Activated CD4-positive, alpha-beta T cell treated with anti-CD3 and anti-CD28 coated beads, Interleukin-2, amount 10 ng/mL, durations not matched to agents 7 days and 5 days (primary cell): ENCODE data around the gene SETBP1. TPM values are rescaled to one million over a fixed set of nuclear protein-coding genes. Genes with fewer than 3 reads are reported as not detected.

Source experiments
- CTCF ChIA-PET: fragments of 350-600 bp; sonication (Branson Sonifier 250); formaldehyde crosslinking; loops from one replicate; lab custom pipeline; 2021; ENCODE audit warnings: antibody characterized with exemption; lab: Charles Lee
- POLR2A ChIA-PET: fragments of 350-600 bp; sonication (Branson Sonifier 250); formaldehyde crosslinking; loops from one replicate; lab custom pipeline; 2021; ENCODE audit warnings: antibody characterized with exemption; lab: Charles Lee
- DNase-seq: peaks from one replicate; pipeline ENCODE4 v3.0.0-alpha.2; 2020
- H3K27ac Mint-ChIP-seq: one replicate; pipeline ENCODE4 v1.8.0; 2021; ENCODE audit warnings: mild to moderate bottlenecking, moderate library complexity, mixed read lengths
- H3K27me3 Mint-ChIP-seq: one replicate; pipeline ENCODE4 v1.8.0; 2021; ENCODE audit warnings: mixed read lengths
- H3K36me3 Mint-ChIP-seq: one replicate; pipeline ENCODE4 v1.8.0; 2021; ENCODE audit warnings: low read depth, mixed read lengths
- H3K4me1 Mint-ChIP-seq: one replicate; pipeline ENCODE4 v1.8.0; 2021; ENCODE audit warnings: mixed read lengths
- H3K4me3 Mint-ChIP-seq: one replicate; pipeline ENCODE4 v1.8.0; 2021; ENCODE audit warnings: mild to moderate bottlenecking, moderate library complexity, mixed read lengths
- H3K9me3 Mint-ChIP-seq: one replicate; pipeline ENCODE4 v1.8.0; 2021; ENCODE audit warnings: mixed read lengths
- total RNA-seq, 2 experiments: library from RNA; stranded (reverse); gene quantifications; one replicate each; pipeline ENCODE4 v1.2.3, GENCODE V29; 2021

The SETBP1 gene
- total RNA-seq, 2 experiments from 2014 or later = 3.7 to 4.4 TPM

DNA sequence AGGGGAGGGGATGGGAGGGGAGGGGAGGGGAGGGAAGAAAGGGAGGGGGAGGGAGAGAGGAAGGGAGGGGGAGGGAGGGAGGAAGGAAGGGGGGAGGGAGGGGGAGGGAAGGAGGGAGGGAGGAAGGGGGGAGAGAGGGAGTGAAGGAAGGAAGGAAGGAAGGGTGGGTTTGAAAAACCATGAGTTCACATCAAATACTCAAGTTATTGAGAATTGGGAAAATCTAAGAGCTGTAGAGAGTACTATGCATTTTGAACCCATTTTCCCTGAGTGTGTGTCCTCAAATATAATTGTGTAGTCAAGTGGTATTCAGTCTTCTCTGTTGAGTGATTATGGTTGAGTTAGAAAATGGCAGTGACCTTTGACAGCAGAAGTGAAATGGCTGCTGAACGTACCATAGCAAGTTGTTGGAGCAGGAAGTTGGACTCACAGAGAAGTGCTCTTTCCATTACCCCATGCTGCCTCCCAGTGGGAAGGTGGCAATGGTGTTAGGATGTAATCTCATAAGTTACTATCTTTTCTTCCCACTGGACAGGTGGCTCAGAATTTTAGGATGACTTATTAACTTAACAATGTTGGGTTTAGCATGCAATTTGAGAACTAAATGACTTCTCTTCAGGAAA lies 214.6 kb downstream of the SETBP1 start:
- Mint-ChIP-seq H3K27ac (no peak overlapping the region), H3K27me3 (peaks cover 2% of the 10 kb centered on the region), H3K4me3 (no peak overlapping the region), H3K4me1 (peaks cover 14% of the 10 kb centered on the region), H3K36me3 (no peaks in the 10 kb centered on the region), H3K9me3 (peaks cover 10% of the 10 kb centered on the region)
- ChIA-PET CTCF (interaction anchor here (0.7 kb wide), 1 partner anchor 9 kb away, joined by 3 read pairs; no protein-coding TSS in a partner anchor), POLR2A (no interaction called here)
- peak; percentile 17 for DNase-seq

DNA sequence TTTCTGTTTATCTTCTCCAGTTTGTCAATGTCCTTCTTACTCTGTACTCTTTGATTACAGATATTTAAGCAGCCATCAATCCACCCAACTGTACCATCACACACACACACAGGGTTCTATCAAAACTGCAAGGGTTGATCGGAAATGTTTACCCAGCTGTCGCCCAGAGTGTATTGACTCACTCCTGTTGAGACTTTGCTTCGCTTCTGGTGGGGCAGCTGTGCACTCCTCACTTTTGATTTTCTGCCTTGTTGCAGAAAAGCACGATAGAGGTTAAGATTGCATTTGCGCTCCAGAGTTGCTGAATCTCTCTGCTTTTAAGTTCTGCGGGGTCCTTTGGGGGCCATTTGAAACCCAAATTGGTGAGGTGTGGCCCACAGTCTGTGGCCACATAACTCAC lies 216.2 kb downstream of the SETBP1 start:
- no peak overlapping the region for H3K27ac Mint-ChIP-seq
- ChIA-PET CTCF (no interaction called here), POLR2A (no interaction called here)
- no peak for DNase-seq
- no peaks in the 10 kb centered on the region for H3K36me3 Mint-ChIP-seq
- H3K9me3 Mint-ChIP-seq = peaks cover under 1% of the 10 kb centered on the region
- H3K4me3 Mint-ChIP-seq = no peak overlapping the region
- peaks cover 14% of the 10 kb centered on the region for H3K4me1 Mint-ChIP-seq
- H3K27me3 Mint-ChIP-seq = peaks cover 3% of the 10 kb centered on the region

DNA sequence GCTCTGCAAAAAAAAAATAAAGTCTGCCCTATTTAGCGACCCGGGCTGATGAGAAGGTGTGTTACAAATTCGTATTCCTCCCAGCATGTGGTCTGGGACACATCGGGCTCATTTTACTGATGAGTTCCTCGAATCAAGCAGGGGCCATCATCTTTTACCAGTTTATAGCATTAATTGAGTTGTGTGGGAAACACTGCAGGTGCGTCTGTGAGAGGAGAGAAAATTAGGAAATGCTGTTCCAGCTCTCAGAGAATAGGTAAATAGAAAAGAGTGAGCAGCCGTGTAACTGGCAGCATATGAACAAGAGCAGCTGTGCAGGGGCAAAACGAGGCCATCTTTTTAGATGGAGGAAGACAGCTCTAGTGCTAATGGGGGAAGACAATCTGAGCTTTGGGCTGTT lies 216.7 kb downstream of the SETBP1 start:
- Mint-ChIP-seq H3K9me3 (no peaks in the 10 kb centered on the region), H3K36me3 (no peaks in the 10 kb centered on the region), H3K27ac (no peak overlapping the region), H3K4me1 (peaks cover 14% of the 10 kb centered on the region), H3K27me3 (peaks cover 3% of the 10 kb centered on the region), H3K4me3 (no peak overlapping the region)
- ChIA-PET POLR2A (no interaction called here), CTCF (no interaction called here)
- DNase-seq = no peak

DNA sequence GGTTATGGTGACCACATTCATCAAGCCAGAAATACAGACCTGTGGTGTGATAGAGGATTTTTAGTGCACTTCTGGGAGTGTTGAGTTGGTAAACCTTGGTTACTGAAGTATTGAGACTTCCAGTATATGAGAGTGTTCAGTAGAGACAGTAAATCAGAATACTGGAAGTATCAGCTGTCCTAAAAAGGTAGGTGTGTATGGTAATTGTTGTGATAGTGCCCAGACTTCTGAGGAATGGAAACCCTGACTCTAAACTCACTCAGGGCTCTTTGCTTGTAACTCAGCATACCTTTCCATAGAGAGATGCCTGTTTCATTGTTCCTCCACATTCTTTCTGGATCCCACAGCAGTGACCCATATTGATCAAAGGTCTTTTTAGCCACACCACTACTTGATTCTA lies 217.1 kb downstream of the SETBP1 start:
- peaks cover 3% of the 10 kb centered on the region for H3K27me3 Mint-ChIP-seq
- peaks cover 14% of the 10 kb centered on the region for H3K4me1 Mint-ChIP-seq
- no peak for DNase-seq
- no peak overlapping the region for H3K27ac Mint-ChIP-seq
- ChIA-PET CTCF (no interaction called here), POLR2A (no interaction called here)
- H3K4me3 Mint-ChIP-seq = no peak overlapping the region
- no peaks in the 10 kb centered on the region for H3K9me3 Mint-ChIP-seq
- no peaks in the 10 kb centered on the region for H3K36me3 Mint-ChIP-seq

DNA sequence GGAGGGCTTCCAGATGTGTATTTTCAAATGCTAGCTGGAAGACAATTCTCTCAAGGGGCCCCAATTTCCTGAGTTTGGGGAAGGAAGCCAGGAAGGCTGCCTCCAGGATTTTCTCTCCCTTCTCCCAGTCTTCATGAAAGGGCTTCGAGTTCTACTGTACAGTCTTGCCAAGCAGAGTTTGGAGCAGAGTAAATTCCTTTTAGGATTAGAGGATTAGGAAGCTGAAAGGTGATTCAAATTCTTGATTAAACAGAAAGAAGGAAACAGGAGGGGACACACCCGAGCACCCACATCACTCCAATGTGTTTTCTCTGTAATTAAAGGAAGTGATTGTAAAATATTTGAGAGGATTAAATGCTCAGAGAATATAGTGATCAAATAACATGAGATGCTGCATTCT lies 217.8 kb downstream of the SETBP1 start:
- ChIA-PET CTCF (no interaction called here), POLR2A (no interaction called here)
- peaks cover 13% of the 10 kb centered on the region for H3K4me1 Mint-ChIP-seq
- DNase-seq = no peak
- no peak overlapping the region for H3K4me3 Mint-ChIP-seq
- peaks cover 9% of the 10 kb centered on the region for H3K27me3 Mint-ChIP-seq
- H3K27ac Mint-ChIP-seq = no peak overlapping the region
- no peaks in the 10 kb centered on the region for H3K9me3 Mint-ChIP-seq
- H3K36me3 Mint-ChIP-seq = no peaks in the 10 kb centered on the region

DNA sequence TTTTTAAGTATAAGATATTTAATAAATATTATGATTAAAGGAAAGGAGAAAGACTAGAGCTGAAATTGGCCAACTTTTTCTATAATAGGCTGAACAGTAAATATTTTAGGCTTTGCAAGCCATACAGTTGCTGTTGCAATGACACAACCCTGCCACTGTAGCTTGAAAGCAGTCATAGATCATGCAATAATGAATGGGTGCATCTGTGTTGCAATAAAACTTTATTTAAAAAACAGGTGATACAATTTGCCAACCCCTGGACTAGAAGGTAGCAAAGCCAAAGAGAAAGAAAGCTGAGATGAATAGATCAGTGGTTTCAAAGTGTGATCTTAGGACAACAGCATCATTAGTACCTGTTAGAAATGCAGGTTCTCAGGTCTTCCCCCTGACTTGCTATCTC lies 219.1 kb downstream of the SETBP1 start:
- H3K27me3 Mint-ChIP-seq = peaks cover 14% of the 10 kb centered on the region
- no peaks in the 10 kb centered on the region for H3K9me3 Mint-ChIP-seq
- ChIA-PET POLR2A (no interaction called here), CTCF (interaction anchor here (1.7 kb wide), 1 partner anchor 12 kb away, joined by 6 read pairs; no protein-coding TSS in a partner anchor)
- peaks cover 7% of the 10 kb centered on the region for H3K4me1 Mint-ChIP-seq
- no peaks in the 10 kb centered on the region for H3K36me3 Mint-ChIP-seq
- no peak for DNase-seq
- no peak overlapping the region for H3K27ac Mint-ChIP-seq
- H3K4me3 Mint-ChIP-seq = no peak overlapping the region

DNA sequence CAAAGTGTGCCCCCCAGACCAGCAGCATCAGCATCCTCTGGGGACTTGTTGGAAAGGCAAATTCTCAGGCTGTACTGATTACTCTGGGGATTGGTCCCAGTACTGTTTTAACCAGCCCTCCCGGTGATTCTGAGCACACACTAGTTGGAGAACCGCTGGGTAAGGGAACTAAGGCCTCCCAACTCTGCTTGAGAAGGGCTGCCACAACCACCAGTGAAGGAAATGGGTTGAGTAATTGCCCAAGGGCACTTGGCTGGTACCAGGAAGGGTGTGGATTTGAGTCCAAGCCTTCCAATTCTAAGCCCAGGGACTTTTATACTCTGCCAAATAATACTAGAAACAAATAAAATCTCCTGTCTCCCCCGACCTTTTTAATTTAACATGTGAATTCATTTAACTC lies 219.9 kb downstream of the SETBP1 start:
- no peak overlapping the region for H3K4me3 Mint-ChIP-seq
- H3K36me3 Mint-ChIP-seq = no peaks in the 10 kb centered on the region
- POLR2A ChIA-PET = no interaction called here

DNA sequence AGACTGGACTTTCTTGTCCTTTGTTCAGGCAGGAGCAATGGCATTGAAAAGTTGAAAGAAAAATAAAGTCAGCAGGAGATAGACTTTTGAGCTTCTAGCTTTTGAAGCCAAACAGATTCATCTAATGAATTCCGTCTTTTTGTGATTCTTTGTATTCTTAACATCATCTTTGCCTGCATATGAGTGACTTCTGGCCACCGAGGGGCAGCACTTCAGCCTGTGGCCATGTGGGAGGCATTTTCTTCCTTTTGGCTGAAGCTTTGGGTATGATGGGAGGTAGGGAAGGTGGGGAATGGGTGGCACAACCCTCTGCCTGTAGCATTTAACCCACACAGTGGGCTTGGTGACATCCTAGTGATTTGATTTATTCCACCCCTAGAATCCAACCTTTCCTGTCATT lies 220.6 kb downstream of the SETBP1 start:
- H3K27me3 Mint-ChIP-seq = peaks cover 19% of the 10 kb centered on the region
- POLR2A ChIA-PET = no interaction called here
- no peaks in the 10 kb centered on the region for H3K36me3 Mint-ChIP-seq
- no peak for DNase-seq
- no peak overlapping the region for H3K27ac Mint-ChIP-seq
- H3K4me1 Mint-ChIP-seq = peaks cover 6% of the 10 kb centered on the region
- no peak overlapping the region for H3K4me3 Mint-ChIP-seq
- no peaks in the 10 kb centered on the region for H3K9me3 Mint-ChIP-seq
- CTCF ChIA-PET = interaction anchor here (1.7 kb wide), 1 partner anchor 14 kb away, joined by 6 read pairs; no protein-coding TSS in a partner anchor

More for the DNA sequence above, 219.9 kb downstream of the SETBP1 start:
- H3K9me3 Mint-ChIP-seq = no peaks in the 10 kb centered on the region
- no peak for DNase-seq
- peaks cover 6% of the 10 kb centered on the region for H3K4me1 Mint-ChIP-seq
- H3K27ac Mint-ChIP-seq = no peak overlapping the region
- CTCF ChIA-PET = interaction anchor here (1.7 kb wide), 1 partner anchor 13 kb away, joined by 6 read pairs; no protein-coding TSS in a partner anchor
- H3K27me3 Mint-ChIP-seq = peaks cover 18% of the 10 kb centered on the region

DNA sequence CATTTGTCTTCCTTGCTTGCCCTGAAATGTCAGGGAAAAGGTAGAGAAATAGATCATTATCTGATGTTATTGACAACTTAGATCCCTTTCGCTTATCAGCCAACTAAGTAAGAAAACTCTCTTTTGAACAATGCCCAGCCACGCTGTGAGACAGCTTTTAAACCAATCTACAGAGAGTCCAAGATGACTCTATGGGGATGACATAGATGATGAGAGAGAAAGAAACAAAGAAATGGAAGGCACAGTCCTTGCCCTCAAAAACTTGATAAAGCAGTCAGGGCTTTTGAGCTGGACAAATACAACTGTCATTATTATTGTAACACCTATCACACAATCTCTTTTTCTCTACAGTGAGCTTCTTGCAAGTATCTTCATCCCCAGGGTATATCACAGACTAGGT lies 222.6 kb downstream of the SETBP1 start:
- Mint-ChIP-seq H3K27ac (no peak overlapping the region), H3K9me3 (no peaks in the 10 kb centered on the region), H3K4me1 (peaks cover 6% of the 10 kb centered on the region), H3K27me3 (peaks cover 27% of the 10 kb centered on the region), H3K36me3 (no peaks in the 10 kb centered on the region), H3K4me3 (no peak overlapping the region)
- ChIA-PET POLR2A (no interaction called here), CTCF (no interaction called here)
- no peak for DNase-seq

DNA sequence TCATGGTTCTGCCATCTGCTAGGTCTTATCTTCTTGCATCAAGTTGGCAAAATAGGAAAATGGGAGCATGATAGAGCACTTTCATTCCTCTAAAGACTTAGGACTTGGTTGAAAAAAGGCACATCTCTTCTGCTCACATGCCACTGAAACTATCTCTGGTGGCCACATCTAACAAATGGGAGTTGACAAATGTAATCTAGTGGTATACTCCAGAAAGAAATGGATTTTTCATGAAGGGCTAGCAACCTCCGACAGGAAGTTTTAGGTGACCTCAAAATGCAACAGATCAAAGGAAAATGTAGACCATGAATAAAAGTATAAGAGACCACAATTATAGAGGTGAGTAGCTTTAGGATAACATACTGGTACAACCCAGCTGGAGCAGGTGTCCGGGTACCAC lies 224.1 kb downstream of the SETBP1 start:
- POLR2A ChIA-PET = no interaction called here
- H3K27me3 Mint-ChIP-seq = peaks cover 30% of the 10 kb centered on the region

DNA sequence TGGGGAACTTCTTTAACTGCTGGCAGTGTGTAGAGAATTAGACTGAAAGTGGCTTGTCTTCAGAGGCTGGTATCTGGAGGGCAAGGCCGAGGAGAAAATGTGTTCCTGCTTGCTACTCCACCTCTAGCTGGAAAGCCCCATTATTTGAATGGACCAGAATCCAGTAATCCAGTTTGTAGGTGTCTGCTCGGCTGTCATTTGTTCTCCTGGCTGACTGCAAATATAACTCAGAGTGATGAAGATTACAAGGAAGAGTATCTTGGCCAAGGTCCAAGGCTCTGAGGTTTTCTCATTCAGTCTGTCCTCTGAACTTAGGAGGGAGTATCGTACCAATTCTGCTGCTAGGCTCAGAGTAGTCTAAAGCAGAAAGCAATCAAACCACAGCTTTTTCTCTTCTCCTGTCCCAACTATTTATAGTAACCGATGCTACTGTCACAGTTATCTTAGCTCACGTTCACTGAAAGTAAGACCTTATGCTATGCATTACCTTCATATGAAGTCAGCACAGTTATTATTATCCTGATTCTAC lies 228.6 kb downstream of the SETBP1 start:
- Mint-ChIP-seq H3K4me3 (no peak overlapping the region), H3K27me3 (peaks cover 24% of the 10 kb centered on the region), H3K27ac (no peak overlapping the region), H3K4me1 (peaks cover 10% of the 10 kb centered on the region), H3K36me3 (no peaks in the 10 kb centered on the region), H3K9me3 (no peaks in the 10 kb centered on the region)
- DNase-seq = no peak
- ChIA-PET CTCF (no interaction called here), POLR2A (no interaction called here)

More for the DNA sequence above, 224.1 kb downstream of the SETBP1 start:
- H3K4me1 Mint-ChIP-seq = peaks cover 10% of the 10 kb centered on the region
- CTCF ChIA-PET = no interaction called here
- H3K36me3 Mint-ChIP-seq = no peaks in the 10 kb centered on the region
- H3K4me3 Mint-ChIP-seq = no peak overlapping the region
- DNase-seq = no peak
- no peak overlapping the region for H3K27ac Mint-ChIP-seq
- H3K9me3 Mint-ChIP-seq = no peaks in the 10 kb centered on the region

DNA sequence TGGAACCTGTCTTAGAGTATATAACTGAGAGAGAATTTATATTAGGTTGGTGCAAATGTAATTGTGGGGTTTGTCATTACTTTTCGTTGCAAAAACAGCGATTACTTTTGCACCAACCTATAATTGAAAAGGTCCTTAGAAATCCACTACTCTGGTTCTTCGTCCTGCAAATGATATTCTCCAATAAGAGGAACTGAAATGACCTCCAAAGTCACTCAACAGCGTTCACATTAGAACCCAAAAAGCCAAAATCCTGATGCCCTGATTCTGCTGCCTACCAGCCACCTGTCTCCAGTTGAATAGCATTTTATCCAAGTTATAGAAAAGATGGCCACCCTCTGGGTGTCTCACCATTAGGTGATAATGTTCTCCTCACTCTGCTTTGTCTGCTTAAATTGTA lies 230.6 kb downstream of the SETBP1 start:
- Mint-ChIP-seq H3K4me1 (peaks cover 3% of the 10 kb centered on the region), H3K9me3 (no peaks in the 10 kb centered on the region), H3K4me3 (no peak overlapping the region), H3K27me3 (peaks cover 15% of the 10 kb centered on the region), H3K36me3 (no peaks in the 10 kb centered on the region), H3K27ac (no peak overlapping the region)
- POLR2A ChIA-PET = no interaction called here
- no peak for DNase-seq
- CTCF ChIA-PET = no interaction called here

DNA sequence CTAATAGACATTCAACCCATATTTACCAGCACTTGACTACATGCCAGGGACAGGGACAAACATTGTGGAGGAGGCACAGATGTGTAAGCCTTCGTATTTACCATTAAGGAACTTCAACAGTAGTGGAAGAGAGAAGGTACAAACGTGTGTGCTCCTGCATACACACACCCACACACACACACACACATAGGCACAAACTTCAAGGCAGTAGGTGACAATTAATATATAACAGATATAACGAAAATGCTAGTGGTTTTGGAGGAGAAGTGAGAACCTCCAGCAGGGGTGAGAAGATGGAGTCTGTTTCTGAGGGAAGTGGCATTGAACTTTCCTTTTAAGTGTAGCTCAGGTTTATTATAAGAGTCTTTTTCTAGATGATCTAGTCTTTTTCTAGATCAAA lies 231.1 kb downstream of the SETBP1 start:
- H3K4me1 Mint-ChIP-seq = peaks cover 3% of the 10 kb centered on the region
- no peak overlapping the region for H3K27ac Mint-ChIP-seq
- DNase-seq = no peak
- peaks cover 17% of the 10 kb centered on the region for H3K27me3 Mint-ChIP-seq
- POLR2A ChIA-PET = no interaction called here
- no peak overlapping the region for H3K4me3 Mint-ChIP-seq
- H3K9me3 Mint-ChIP-seq = no peaks in the 10 kb centered on the region
- CTCF ChIA-PET = no interaction called here
- H3K36me3 Mint-ChIP-seq = no peaks in the 10 kb centered on the region
